GM23338 (cell line): ENCODE results near the gene GPC6. TPM values are rescaled to one million over a fixed set of nuclear protein-coding genes. Genes with fewer than 3 reads are reported as not detected.

Experiments used
- ATAC-seq: fragments of 200-7000 bp; cut with Tn5 transposase; 3 replicates; pipeline ENCODE4 v1.9.1; 2020
- DNase-seq: peaks from one replicate; pipeline ENCODE4 v3.0.0-alpha.2; 2015; ENCODE audit warnings: low spot score
- H2AFZ ChIP-seq: fragments of 200-600 bp; sonication (generic); 2 replicates; pipeline ENCODE4 v1.8.0; 2016; ENCODE audit warnings: antibody characterized with exemption, mild to moderate bottlenecking, moderate library complexity
- H3F3A ChIP-seq: fragments of 200-600 bp; sonication (generic); replicated peaks from 2 replicates; pipeline ENCODE4 v1.8.0; 2017; ENCODE audit warnings: antibody characterized with exemption, mixed run types, low read depth
- H3K27ac ChIP-seq: fragments of 200-600 bp; sonication (generic); 2 replicates; pipeline ENCODE4 v1.6.1; 2016; ENCODE audit warnings: low read depth
- H3K27me3 ChIP-seq: fragments of 200-600 bp; sonication (generic); 2 replicates; pipeline ENCODE4 v1.8.0; 2016; ENCODE audit warnings: mild to moderate bottlenecking, mixed run types, moderate library complexity; ENCODE audit not compliant: insufficient read depth
- H3K36me3 ChIP-seq: fragments of 200-600 bp; sonication (generic); 2 replicates; pipeline ENCODE4 v1.8.0; 2016; ENCODE audit warnings: mild to moderate bottlenecking; ENCODE audit not compliant: insufficient read depth
- H3K4me1 ChIP-seq: fragments of 200-600 bp; sonication (generic); 2 replicates; pipeline ENCODE4 v1.8.0; 2016; ENCODE audit warnings: mild to moderate bottlenecking, moderate library complexity; ENCODE audit not compliant: insufficient read depth
- H3K4me2 ChIP-seq: fragments of 200-600 bp; sonication (generic); 2 replicates; pipeline ENCODE4 v1.7.1; 2017; ENCODE audit warnings: mixed run types
- H3K4me3 ChIP-seq: fragments of 200-600 bp; sonication (generic); 2 replicates; pipeline ENCODE4 v1.6.1; 2016; ENCODE audit warnings: mixed run types
- H3K79me2 ChIP-seq: fragments of 200-600 bp; sonication (generic); replicated peaks from 2 replicates; pipeline ENCODE4 v1.8.0; 2017; ENCODE audit warnings: mild to moderate bottlenecking; ENCODE audit not compliant: insufficient read depth
- H3K9me2 ChIP-seq: fragments of 200-600 bp; sonication (generic); 2 replicates; pipeline ENCODE4 v1.8.0; 2017; ENCODE audit not compliant: insufficient read depth
- H4K20me1 ChIP-seq: fragments of 200-600 bp; sonication (generic); replicated peaks from 2 replicates; pipeline ENCODE4 v1.8.0; 2017; ENCODE audit warnings: mild to moderate bottlenecking; ENCODE audit not compliant: insufficient read depth
- H3K27ac Mint-ChIP-seq: 2 replicates; pipeline ENCODE4 v1.8.0; 2020; ENCODE audit warnings: inconsistent platforms, mild to moderate bottlenecking, moderate library complexity, mixed read lengths
- H3K27me3 Mint-ChIP-seq: 3 replicates; pipeline ENCODE4 v1.8.0; 2022; ENCODE audit warnings: low read depth, mild to moderate bottlenecking, moderate library complexity, mixed read lengths, inconsistent platforms; ENCODE audit not compliant: insufficient read depth, poor library complexity
- H3K36me3 Mint-ChIP-seq: 3 replicates; pipeline ENCODE4 v1.8.0; 2021; ENCODE audit warnings: low read depth, mild to moderate bottlenecking, inconsistent platforms, moderate library complexity, mixed read lengths
- H3K4me1 Mint-ChIP-seq: 3 replicates; pipeline ENCODE4 v1.8.0; 2020; ENCODE audit warnings: mild to moderate bottlenecking, inconsistent platforms, mixed read lengths
- H3K4me3 Mint-ChIP-seq: 3 replicates; pipeline ENCODE4 v1.8.0; 2021; ENCODE audit warnings: moderate library complexity, mild to moderate bottlenecking, inconsistent platforms, mixed read lengths
- H3K9me3 Mint-ChIP-seq: 3 replicates; pipeline ENCODE4 v1.8.0; 2020; ENCODE audit warnings: moderate library complexity, mild to moderate bottlenecking, inconsistent platforms, mixed read lengths
- CREB1 ChIP-seq: fragments of 250-450 bp; sonication (Bioruptor Pico); IDR thresholded peaks from 2 replicates; pipeline ENCODE4 v1.5.0; 2020; ENCODE audit warnings: low read depth, mild to moderate bottlenecking, moderate library complexity
- ETS1 ChIP-seq: IDR thresholded peaks from 2 replicates; pipeline ENCODE4 v1.6.1; 2016; ENCODE audit warnings: antibody characterized with exemption
- EZH2 ChIP-seq: fragments of 200-600 bp; sonication (generic); IDR thresholded peaks from one replicate; pipeline ENCODE4 v1.8.0; 2017; ENCODE audit warnings: antibody characterized with exemption, mild to moderate bottlenecking, low read depth; ENCODE audit not compliant: unreplicated experiment
- EZH2phosphoT487 ChIP-seq: fragments of 200-600 bp; sonication (generic); IDR thresholded peaks from one replicate; pipeline ENCODE4 v1.8.1; 2018; ENCODE audit warnings: antibody characterized with exemption; ENCODE audit not compliant: unreplicated experiment
- NANOG ChIP-seq: IDR thresholded peaks from 2 replicates; pipeline ENCODE4 v1.6.1; 2016; ENCODE audit warnings: antibody characterized with exemption, borderline replicate concordance
- POLR2AphosphoS5 ChIP-seq: IDR thresholded peaks from 2 replicates; pipeline ENCODE4 v1.6.1; 2016; ENCODE audit warnings: antibody characterized with exemption, low read depth
- STAT1 ChIP-seq: IDR thresholded peaks from one replicate; pipeline ENCODE4 v1.6.1; 2016; ENCODE audit warnings: antibody characterized with exemption; ENCODE audit not compliant: unreplicated experiment
- ZNF114 ChIP-seq: fragments of 250-450 bp; sonication (Bioruptor Pico); IDR thresholded peaks from 2 replicates; pipeline ENCODE4 v1.5.0; 2020; ENCODE audit warnings: mild to moderate bottlenecking, moderate library complexity
- ZNF331 ChIP-seq: fragments of 250-450 bp; sonication (Bioruptor Pico); IDR thresholded peaks from 2 replicates; pipeline ENCODE4 v1.5.0; 2020; ENCODE audit warnings: low read depth, mild to moderate bottlenecking, moderate library complexity
- polyA plus RNA-seq: library from polyadenylated mRNA; unstranded; fragments of >200 nt; fragmentation: Nextera tagmentation; extraction: Ambion mirVana; gene quantifications from 2 replicates; pipeline ENCODE4 v1.2.1, GENCODE V29; 2016
- total RNA-seq: library from RNA; depleted of rRNA; stranded (reverse); fragments of >200 nt; shearing (Covaris generic); gene quantifications from 2 replicates; pipeline ENCODE4 v1.2.3, GENCODE V29; 2014
- TF ChIP-seq, protein P1 (sequence below), 2 experiments: fragments of 200-600 bp in 1 of 2; sonication (generic) in 1 of 2; conservative IDR thresholded peaks; 2 replicates each; pipeline versions ENCODE4 v1.5.1 to v1.6.1; 2016 to 2017; ENCODE audit warnings: antibody characterized with exemption in 2 of 2, low read depth in 2 of 2, mild to moderate bottlenecking in 2 of 2, moderate library complexity in 1 of 2

GPC6 gene
- total and polyA plus RNA-seq, 2 experiments from 2014 or later: 6.4 to 28.6 TPM

- TF ChIP-seq, protein P1, sequence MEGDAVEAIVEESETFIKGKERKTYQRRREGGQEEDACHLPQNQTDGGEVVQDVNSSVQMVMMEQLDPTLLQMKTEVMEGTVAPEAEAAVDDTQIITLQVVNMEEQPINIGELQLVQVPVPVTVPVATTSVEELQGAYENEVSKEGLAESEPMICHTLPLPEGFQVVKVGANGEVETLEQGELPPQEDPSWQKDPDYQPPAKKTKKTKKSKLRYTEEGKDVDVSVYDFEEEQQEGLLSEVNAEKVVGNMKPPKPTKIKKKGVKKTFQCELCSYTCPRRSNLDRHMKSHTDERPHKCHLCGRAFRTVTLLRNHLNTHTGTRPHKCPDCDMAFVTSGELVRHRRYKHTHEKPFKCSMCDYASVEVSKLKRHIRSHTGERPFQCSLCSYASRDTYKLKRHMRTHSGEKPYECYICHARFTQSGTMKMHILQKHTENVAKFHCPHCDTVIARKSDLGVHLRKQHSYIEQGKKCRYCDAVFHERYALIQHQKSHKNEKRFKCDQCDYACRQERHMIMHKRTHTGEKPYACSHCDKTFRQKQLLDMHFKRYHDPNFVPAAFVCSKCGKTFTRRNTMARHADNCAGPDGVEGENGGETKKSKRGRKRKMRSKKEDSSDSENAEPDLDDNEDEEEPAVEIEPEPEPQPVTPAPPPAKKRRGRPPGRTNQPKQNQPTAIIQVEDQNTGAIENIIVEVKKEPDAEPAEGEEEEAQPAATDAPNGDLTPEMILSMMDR (conservative IDR thresholded peaks at IDR 0.05; ENCODE audit: low read depth in 2 of 2): no peak
- no peak for TF ChIP-seq NANOG
- no peak for TF ChIP-seq POLR2AphosphoS5
- TF ChIP-seq EZH2phosphoT487: no peak
- no peak for TF ChIP-seq ETS1
- TF ChIP-seq STAT1: no peak
Measured at GRCh38 chr13:93502071-93502470, 275.5 kb downstream of the GPC6 start (continued).

DNA sequence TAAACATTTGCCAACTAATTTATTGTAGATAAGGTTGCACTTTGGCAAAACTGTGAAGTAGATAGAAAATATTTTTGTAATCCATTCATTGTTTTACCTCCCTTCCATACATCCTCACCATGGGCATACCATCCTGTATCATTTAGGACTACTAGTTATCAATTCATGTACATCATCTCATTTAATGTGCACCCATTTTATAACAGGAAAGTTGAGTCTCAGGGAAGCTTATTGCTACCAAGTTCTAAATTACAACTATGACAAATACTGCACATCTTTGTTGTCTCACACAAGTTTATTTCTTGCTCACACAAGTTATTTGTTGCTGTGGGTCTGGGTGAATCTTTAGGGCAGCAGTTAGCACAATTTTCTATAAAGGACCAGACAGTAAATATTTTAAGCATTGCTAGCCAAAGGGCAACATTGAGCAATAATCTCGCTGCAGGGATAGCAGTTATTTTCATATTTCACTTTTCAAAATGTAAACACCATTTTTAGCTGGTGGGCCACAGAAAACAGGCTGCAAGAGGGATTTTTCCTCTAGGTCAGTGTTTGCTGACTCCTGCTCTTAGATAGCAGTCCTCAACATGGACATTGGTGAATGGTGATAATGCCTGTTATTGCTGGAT lies 276.5 kb downstream of the GPC6 start:
- Mint-ChIP-seq H3K9me3 (no peaks in the 10 kb centered on the region), H3K27me3 (peaks cover 2% of the 10 kb centered on the region), H3K4me1 (peaks cover 20% of the 10 kb centered on the region), H3K27ac (no peak overlapping the region), H3K4me3 (no peak overlapping the region), H3K36me3 (peaks cover 3% of the 10 kb centered on the region; the same call in 1 of the 3 replicates)
- no peak overlapping the region for H3K4me3 ChIP-seq
- ATAC-seq: no peak
- no peaks in the 10 kb centered on the region for H4K20me1 ChIP-seq
- H3K27ac ChIP-seq: no peak overlapping the region
- H3K36me3 ChIP-seq: no peaks in the 10 kb centered on the region
- no peak for TF ChIP-seq ETS1
- TF ChIP-seq POLR2AphosphoS5: no peak
- H3F3A ChIP-seq: no peaks in the 10 kb centered on the region
- no peak overlapping the region for H2AFZ ChIP-seq
- no peaks in the 10 kb centered on the region for H3K27me3 ChIP-seq
- no peaks in the 10 kb centered on the region; the same call in 1 of the 2 replicates for H3K9me2 ChIP-seq
- H3K4me1 ChIP-seq: peaks cover 6% of the 10 kb centered on the region
- DNase-seq: no peak
- H3K79me2 ChIP-seq: peaks cover 7% of the 10 kb centered on the region
- H3K4me2 ChIP-seq: no peak overlapping the region

GRCh38 chr13:93505104-93505952 lies 278.7 kb downstream of the GPC6 start:
- H3K27ac ChIP-seq: no peak overlapping the region
- H2AFZ ChIP-seq: no peak overlapping the region
- H3K4me3 ChIP-seq: no peak overlapping the region
- ATAC-seq: no peak
- Mint-ChIP-seq H3K36me3 (no peaks in the 10 kb centered on the region), H3K27me3 (peaks cover 3% of the 10 kb centered on the region), H3K4me1 (peaks cover 35% of the 10 kb centered on the region), H3K27ac (peak overlapping the region; percentile 13; the same call in 1 of the 2 replicates), H3K9me3 (no peaks in the 10 kb centered on the region), H3K4me3 (no peak overlapping the region)
- H4K20me1 ChIP-seq: no peaks in the 10 kb centered on the region
- H3K9me2 ChIP-seq: no peaks in the 10 kb centered on the region
- H3K4me2 ChIP-seq: no peak overlapping the region
- peaks cover 29% of the 10 kb centered on the region for H3K4me1 ChIP-seq
- peaks cover 7% of the 10 kb centered on the region for H3K79me2 ChIP-seq
- no peaks in the 10 kb centered on the region for H3K27me3 ChIP-seq
- no peak for DNase-seq
- no peaks in the 10 kb centered on the region for H3F3A ChIP-seq
- H3K36me3 ChIP-seq: no peaks in the 10 kb centered on the region
- TF ChIP-seq CREB1 (CRISPR knock-in tag) (no peak), POLR2AphosphoS5 (no peak), EZH2phosphoT487 (no peak), ZNF331 (no peak), STAT1 (no peak), ZNF114 (CRISPR knock-in tag) (no peak), EZH2 (no peak)
- TF ChIP-seq, protein P1 (conservative IDR thresholded peaks at IDR 0.05; ENCODE audit: low read depth in 2 of 2): no peak
